Measurements from ENCODE around the gene CENPK.
"Not testable (repeated sequence)": the region's sequence is repeated elsewhere in the genome, so short reads cannot be mapped to it uniquely, and the experiment has no call there.

Gene CENPK

GRCh38 chr5:65506961-65507360 lies 56.0 kb downstream of the CENPK start:
- DNase-seq (ENCODE audit: low spot score): no peak

DNA sequence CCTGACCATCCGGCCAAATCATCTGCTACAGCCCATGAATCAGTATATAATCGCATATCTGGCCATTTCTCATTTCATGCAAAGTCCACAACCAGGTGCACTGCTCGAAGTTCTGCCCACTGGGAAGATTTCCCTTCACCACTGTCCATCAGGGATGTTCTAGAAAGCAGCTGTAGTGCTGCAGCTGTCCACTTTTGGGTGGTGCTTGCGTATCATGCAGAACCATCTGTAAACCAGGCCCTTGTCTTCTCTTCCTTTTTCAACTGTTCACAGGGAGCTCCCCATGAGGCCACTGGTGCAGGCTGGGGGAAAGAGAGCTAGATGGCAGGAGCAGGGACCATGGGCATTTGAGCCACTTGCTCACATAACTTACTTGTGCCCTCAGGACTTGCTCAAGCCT lies 73.8 kb downstream of the CENPK start:
- no peak for DNase-seq (ENCODE audit: low spot score)

DNA sequence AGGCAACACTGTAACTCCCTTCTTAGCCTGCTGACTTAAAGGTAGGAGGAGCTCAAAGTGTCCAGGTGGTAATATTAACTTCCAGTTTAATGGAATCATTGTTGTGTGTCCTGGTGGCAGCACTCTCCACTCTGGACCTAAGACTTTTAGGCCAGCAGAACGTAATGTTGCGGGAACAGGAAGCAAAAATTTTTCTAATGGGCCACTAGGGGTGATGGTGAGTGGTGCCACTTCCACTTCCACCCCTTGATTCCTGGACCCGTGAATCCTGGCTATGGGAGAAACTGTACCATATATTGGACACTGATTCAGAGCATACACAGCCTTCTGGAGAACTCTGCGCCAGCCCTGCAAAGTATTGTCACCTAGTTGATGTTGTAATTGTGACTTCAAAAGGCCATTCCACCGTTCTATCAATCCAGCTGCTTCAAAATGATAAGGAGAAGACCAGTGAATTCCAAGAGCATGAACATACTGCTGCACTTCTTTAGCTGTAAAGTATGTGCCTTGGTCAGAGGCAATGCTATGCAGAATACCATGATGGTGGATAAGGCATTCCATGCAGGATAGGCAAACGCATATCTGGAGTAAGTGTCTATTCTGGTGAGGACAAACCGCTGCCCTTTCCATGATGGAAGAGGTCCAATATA lies 74.8 kb downstream of the CENPK start:
- not testable (repeated sequence) for DNase-seq (ENCODE audit: low spot score)

- not testable (repeated sequence) for DNase-seq (ENCODE audit: low spot score)
Observed at GRCh38 chr5:65486803-65487202, 76.2 kb downstream of the CENPK start.

GRCh38 chr5:65485405-65485804 lies 77.6 kb downstream of the CENPK start:
- DNase-seq (ENCODE audit: low spot score): no peak

GRCh38 chr5:65483546-65484346 lies 79.2 kb downstream of the CENPK start:
- peak; percentile 62 for DNase-seq (ENCODE audit: low spot score)

GRCh38 chr5:65482736-65483545 lies 80.0 kb downstream of the CENPK start:
- DNase-seq (ENCODE audit: low spot score): peak; percentile 26

DNA sequence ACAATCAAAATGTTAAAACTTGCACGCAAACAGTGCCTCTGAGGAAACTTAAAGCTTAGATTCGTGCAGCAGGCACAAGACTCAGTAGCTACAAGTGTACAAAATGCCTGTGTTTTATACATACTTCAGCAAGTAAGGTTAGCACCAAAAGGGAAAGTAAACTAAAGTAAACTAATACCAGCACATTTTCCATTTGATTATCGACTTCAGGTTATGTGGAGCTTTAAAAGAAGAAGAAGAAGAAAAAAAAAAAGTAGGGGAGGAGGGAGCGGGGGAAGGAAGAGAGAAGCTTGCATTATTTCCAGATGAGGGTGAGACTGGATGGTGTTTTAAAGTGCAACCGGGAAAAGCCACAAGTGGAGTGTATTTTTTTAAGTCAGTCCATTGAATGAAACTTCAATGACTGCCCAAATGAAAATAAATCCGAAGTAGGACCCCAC lies 80.7 kb downstream of the CENPK start:
- no peak for DNase-seq (ENCODE audit: low spot score)

GRCh38 chr5:65481635-65482295 lies 81.2 kb downstream of the CENPK start, which contains the start of gene ADAMTS6:
TSS of gene ADAMTS6 (minus strand) at chr5:65481920. CDS start at chr5:65473673, 8,247 bp downstream.
- DNase-seq (ENCODE audit: low spot score): peak; percentile 73

- no peak for DNase-seq (ENCODE audit: low spot score)
Observed at GRCh38 chr5:65481171-65481581, 81.8 kb downstream of the CENPK start.

GRCh38 chr5:65480306-65480865 lies 82.6 kb downstream of the CENPK start:
- peak; percentile 19 for DNase-seq (ENCODE audit: low spot score)

GRCh38 chr5:65479527-65479926 lies 83.4 kb downstream of the CENPK start:
- no peak for DNase-seq (ENCODE audit: low spot score)

DNA sequence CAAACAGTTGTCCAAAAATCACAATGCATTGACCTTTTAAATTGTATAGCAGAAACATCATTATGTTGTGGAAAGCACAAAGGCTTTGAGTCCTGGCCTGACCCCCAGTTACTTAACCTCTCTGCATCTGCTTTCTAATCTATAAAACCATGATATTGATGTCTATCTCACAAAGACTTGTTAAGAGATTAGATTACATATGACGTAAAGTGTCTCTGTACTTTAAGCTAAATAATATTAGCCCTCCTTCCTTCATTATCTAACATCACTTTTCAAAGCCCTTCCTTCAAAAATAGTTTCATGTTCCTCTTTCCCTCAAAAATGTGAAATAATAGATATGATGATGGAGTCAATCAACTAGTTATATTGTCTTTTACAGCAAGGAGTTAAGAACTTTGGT lies 84.6 kb downstream of the CENPK start:
- DNase-seq (ENCODE audit: low spot score): no peak

- no peak for DNase-seq (ENCODE audit: low spot score)
Observed at GRCh38 chr5:65475895-65476294, 87.1 kb downstream of the CENPK start.

DNA sequence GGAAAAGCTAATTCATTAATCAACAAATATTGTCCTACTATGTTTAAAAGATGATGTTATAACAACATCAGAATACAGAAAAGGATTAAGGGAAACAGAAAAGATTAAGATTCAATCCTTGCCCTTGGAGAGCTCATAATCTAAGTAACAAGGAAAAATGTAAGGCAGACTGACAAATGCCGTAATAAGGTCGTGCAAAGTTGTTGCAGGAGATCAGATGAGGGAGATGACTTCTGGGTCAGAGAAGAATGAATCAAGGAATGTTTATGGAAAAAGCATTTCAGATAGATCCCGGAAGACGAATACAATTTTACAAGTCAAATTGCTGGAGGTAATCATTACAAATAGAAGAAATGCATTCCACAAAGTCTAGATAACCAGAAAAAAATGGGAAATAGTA lies 87.6 kb downstream of the CENPK start:
- no peak for DNase-seq (ENCODE audit: low spot score)

DNA sequence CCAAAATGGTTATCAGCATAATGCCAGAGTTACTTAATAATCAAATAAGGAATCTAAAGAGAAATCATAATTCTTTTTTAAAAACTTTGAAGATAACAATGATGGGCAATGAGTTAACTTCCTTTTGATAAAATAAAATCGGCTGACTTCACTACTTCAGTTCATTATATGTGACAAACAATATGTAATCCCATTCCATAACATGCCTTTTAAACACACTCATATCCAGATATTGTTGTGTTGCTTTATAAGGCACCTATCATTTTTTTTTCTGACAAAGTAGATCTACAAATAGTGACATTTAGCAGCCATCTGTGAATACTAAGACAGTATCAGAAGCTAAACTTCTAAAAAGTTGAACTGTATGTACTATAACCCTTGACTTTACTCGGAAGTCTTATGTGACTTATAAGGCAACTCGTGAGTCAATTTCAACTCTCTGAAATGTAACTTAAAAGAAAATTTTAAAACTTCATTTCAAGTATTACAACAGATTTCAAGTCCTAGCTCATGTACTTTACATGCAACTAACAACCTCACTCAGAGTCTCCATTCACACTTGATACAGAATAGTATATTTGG lies 88.7 kb downstream of the CENPK start:
- DNase-seq (ENCODE audit: low spot score): no peak

GRCh38 chr5:65468633-65469032 lies 94.3 kb downstream of the CENPK start:
- no peak for DNase-seq (ENCODE audit: low spot score)

Data from CD4-positive, alpha-beta T cell treated with Interleukin-15 for 4 hours (primary cell).